ENCODE data around the gene TUT1. TPM values are rescaled to one million over a fixed set of nuclear protein-coding genes. Genes with fewer than 3 reads are reported as not detected.
A peak's percentile ranks its signal among the peaks of the same experiment; 100 is the strongest.

Gene TUT1
- total and polyA plus RNA-seq, 9 donors, result 5.9 to 27.3 (median 18.3) TPM

DNA sequence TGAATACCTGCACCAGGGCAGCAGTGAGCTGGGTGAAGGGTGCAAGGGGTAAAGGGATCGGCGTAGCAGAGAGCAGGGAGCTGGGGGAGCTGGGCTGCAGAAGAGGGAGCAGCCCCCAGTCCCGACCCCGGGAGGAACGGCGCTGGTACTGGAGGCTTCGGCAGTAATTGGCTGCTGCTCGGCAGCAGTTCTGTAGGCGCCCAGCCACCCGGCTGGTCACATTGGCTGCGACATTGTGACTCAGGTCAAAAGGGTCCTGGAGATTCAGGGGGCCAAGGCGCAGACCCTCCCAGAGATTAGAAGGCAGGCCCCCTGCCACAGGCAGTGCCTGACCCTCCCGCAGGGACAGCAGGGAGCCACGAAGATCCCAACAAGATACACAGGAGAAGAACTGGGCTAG, 15.5 kb downstream of the TUT1 start:
- Histone ChIP-seq H3K27ac (peak overlapping the region in 1 of 2 donors; percentile 8), H3K9me3 (no peaks in the 10 kb centered on the region), H3K27me3 (no peaks in the 10 kb centered on the region), H3K4me1 (ENCODE audit: insufficient read depth) (peaks cover 7% of the 10 kb centered on the region), H3K4me3 (no peak overlapping the region), H3K36me3 (no peaks in the 10 kb centered on the region)
- 50 to 67% (median 54%) methylated on average over 14 of the region's 14 CpGs for WGBS, 3 donors
- peak in 1 of 5 donors; percentile 27 for DNase-seq
- intact Hi-C loops (cut with DNase I), result no loop called here
- TF ChIP-seq POLR2A (IDR thresholded peaks at IDR 0.05), result no peak
- no peak for TF ChIP-seq EP300 (IDR thresholded peaks at IDR 0.05)
- TF ChIP-seq, protein P1, sequence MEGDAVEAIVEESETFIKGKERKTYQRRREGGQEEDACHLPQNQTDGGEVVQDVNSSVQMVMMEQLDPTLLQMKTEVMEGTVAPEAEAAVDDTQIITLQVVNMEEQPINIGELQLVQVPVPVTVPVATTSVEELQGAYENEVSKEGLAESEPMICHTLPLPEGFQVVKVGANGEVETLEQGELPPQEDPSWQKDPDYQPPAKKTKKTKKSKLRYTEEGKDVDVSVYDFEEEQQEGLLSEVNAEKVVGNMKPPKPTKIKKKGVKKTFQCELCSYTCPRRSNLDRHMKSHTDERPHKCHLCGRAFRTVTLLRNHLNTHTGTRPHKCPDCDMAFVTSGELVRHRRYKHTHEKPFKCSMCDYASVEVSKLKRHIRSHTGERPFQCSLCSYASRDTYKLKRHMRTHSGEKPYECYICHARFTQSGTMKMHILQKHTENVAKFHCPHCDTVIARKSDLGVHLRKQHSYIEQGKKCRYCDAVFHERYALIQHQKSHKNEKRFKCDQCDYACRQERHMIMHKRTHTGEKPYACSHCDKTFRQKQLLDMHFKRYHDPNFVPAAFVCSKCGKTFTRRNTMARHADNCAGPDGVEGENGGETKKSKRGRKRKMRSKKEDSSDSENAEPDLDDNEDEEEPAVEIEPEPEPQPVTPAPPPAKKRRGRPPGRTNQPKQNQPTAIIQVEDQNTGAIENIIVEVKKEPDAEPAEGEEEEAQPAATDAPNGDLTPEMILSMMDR (IDR thresholded peaks at IDR 0.05), result no peak

DNA sequence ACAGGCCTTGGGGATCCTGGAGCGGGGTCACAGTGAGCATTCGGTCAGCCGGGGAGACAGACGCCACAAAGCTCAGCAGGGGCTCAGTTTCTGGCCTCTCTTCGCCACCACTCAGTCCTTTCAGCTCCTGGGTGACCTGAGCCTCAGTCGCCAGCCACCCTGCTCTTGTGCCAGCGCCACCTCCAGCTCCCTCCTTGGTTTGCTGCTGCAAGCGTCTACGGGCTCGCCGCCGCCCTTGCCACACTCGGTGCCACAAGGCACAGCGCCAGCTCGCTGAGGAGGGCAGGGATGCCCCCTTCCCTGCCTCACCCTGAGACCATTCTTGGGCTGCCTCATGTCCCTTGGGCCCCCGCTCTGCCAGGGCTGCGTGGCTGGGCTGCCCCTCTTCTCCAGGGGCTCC, 16.2 kb downstream of the TUT1 start:
- H3K36me3 ChIP-seq, result no peaks in the 10 kb centered on the region
- intact Hi-C loops (cut with DNase I), result no loop called here
- H3K4me1 ChIP-seq (ENCODE audit: insufficient read depth), result peaks cover 7% of the 10 kb centered on the region
- H3K27ac ChIP-seq, result peak overlapping the region; percentile 78 to 85
- H3K27me3 ChIP-seq, result no peaks in the 10 kb centered on the region
- DNase-seq, result peak in 3 of 5 donors; percentile 60 to 62 (median 61)
- H3K9me3 ChIP-seq, result no peaks in the 10 kb centered on the region
- TF ChIP-seq POLR2A (IDR thresholded peaks at IDR 0.05) (no peak), EP300 (IDR thresholded peaks at IDR 0.05) (no peak)
- TF ChIP-seq, protein P1 (IDR thresholded peaks at IDR 0.05), result no peak
- WGBS, 3 donors, result 21 to 24% (median 24%) methylated on average over 17 of the region's 17 CpGs
- H3K4me3 ChIP-seq, result peak overlapping the region; percentile 64

DNA sequence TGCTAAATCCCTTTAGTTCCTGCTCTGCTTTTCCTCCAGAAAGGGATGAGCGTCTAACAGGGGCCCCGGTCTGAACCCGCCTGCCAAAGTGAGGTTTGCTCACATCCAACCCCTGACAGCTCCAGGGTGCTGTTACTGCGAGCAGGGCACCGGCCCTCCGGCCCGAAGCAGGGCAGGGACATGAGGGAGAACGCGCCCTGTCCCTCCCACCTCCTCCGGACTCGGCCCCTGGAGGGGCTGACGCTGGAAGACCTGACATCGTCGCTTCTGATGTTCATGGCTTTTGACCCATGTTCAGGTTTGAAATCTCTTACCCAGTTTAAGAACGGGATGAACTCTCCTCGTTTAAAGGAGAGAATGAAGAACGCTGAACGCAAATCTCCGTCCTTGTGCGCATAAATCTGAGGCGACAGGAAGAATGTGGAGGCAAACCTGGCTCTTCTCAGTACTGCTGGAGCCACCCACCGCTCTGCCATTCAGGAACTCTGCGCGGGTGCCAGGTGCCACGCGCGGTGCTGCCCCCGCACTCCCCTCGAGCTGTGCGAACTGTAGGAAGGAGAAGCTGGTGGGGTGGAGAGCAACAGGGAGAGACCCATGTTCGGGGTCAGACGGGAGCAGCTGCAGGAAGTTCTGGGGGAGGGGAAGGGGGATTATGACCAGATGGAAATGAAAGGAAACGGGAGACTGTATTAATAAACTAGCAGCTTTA, 16.8 kb downstream of the TUT1 start:
- no peaks in the 10 kb centered on the region for H3K27me3 ChIP-seq
- no peak for TF ChIP-seq POLR2A (IDR thresholded peaks at IDR 0.05)
- TF ChIP-seq, protein P1 (IDR thresholded peaks at IDR 0.05), result no peak
- TF ChIP-seq EP300 (IDR thresholded peaks at IDR 0.05), result no peak
- peak overlapping the region; percentile 64 for H3K4me3 ChIP-seq
- H3K4me1 ChIP-seq (ENCODE audit: insufficient read depth), result peaks cover 7% of the 10 kb centered on the region
- H3K9me3 ChIP-seq, result no peaks in the 10 kb centered on the region
- H3K36me3 ChIP-seq, result no peaks in the 10 kb centered on the region
- H3K27ac ChIP-seq, result peak overlapping the region; percentile 78 to 85
- intact Hi-C loops (cut with DNase I), result no loop called here
- DNase-seq, result peak; percentile 50 to 71 (median 51)
- 0 to 1% (median 1%) methylated on average over 33 of the region's 33 CpGs for WGBS, 3 donors

DNA sequence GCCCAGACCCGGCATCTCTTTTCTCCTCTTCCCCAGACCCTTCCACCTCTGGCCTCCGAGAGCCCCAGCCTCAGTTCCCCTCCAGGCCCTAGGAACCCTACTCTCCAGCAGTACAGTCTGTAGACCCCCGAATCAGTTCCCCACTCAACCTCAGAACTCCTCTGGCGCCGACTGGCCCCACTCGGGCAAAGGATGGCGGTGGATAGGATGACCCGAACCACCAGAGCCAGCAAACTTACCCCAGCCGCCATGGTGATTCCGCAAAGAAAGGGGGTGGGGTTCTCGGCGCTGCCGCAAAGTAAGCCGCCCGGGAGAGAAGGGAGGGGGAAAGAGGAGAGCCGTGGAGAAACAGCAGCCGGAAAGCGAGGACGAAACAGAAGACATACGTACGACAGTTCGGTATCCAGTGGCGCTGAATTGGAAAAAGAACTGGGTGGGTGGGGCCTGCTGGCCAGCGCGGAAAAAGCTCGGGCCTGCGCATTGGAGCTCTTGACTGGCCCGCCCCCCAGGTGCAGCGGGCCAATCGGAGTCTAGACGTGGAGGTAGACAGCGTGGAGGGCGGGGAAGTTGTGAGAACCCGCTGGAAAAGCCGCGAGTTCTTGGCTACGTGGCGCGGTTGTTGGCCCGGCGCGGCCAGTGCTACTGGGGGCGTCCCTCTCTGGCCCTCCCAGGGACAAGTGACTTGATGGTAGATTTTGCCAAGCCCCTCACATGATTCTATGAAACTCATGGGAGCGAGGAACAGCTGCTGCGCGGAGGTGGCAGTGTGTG, 17.5 kb downstream of the TUT1 start, which contains the start of gene EEF1G:
TSS of gene EEF1G (minus strand) at position 300 of the 771 bp plus-strand sequence. CDS start at position 251, 49 bp downstream.
- peak within 1 kb of the TSS; percentile 85 for H3K4me3 ChIP-seq
- 1% methylated on average over 46 of the region's 46 CpGs for WGBS, 3 donors
- TF ChIP-seq, protein P1 (IDR thresholded peaks at IDR 0.05), result no peak
- peak; percentile 66 for TF ChIP-seq POLR2A (IDR thresholded peaks at IDR 0.05)
- DNase-seq, result peak; percentile 97 to 99 (median 98)
- no peaks in the 10 kb centered on the region for H3K9me3 ChIP-seq
- H3K27ac ChIP-seq, result peak within 1 kb of the TSS; percentile 78 to 85
- H3K27me3 ChIP-seq, result no peaks in the 10 kb centered on the region
- peaks cover 7% of the 10 kb centered on the region for H3K4me1 ChIP-seq (ENCODE audit: insufficient read depth)
- no peaks in the 10 kb centered on the region for H3K36me3 ChIP-seq
- intact Hi-C loops (cut with DNase I), result no loop called here
